ENCODE results near the gene LRCH4.

- TF ChIP-seq CTCF (IDR thresholded peaks at IDR 0.05), result no peak
- no peak for TF ChIP-seq POLR2A (IDR thresholded peaks at IDR 0.05)
Measured at GRCh38 chr7:100613412-100614175, 27.7 kb upstream of the LRCH4 start.

All from testis (tissue), 2 donors.